K562 (cell line): Measurements from ENCODE around the gene ORAI3. TPM values are rescaled to one million over a fixed set of nuclear protein-coding genes. Genes with fewer than 3 reads are reported as not detected.

Experiments used
- AFF4 ChIP-seq: sonication (generic); formaldehyde crosslinking; IDR thresholded peaks from 2 replicates; pipeline ENCODE4 v1.8.0; 2023; ENCODE audit warnings: mild to moderate bottlenecking, missing genetic modification reagents
- DIDO1 ChIP-seq: fragments of 450-650 bp; IDR thresholded peaks from 2 replicates; pipeline ENCODE4 v1.6.1; 2016; ENCODE audit warnings: low read depth, missing biosample characterization, missing genetic modification characterization
- DNMT1 ChIP-seq: fragments of 450-650 bp; IDR thresholded peaks from 2 replicates; pipeline ENCODE4 v1.6.1; 2016; ENCODE audit warnings: antibody characterized with exemption, mild to moderate bottlenecking
- GTF2A2 ChIP-seq: IDR thresholded peaks from 2 replicates; pipeline ENCODE4 v1.6.1; 2016; ENCODE audit warnings: mild to moderate bottlenecking, missing genetic modification characterization, missing compliant biosample characterization
- HBP1 ChIP-seq: fragments of 450-650 bp; formaldehyde crosslinking; IDR thresholded peaks from 2 replicates; pipeline ENCODE4 v1.4.0; 2022; ENCODE audit warnings: missing genetic modification characterization
- HOMEZ ChIP-seq: fragments of 250-450 bp; sonication (Bioruptor Pico); IDR thresholded peaks from 2 replicates; pipeline ENCODE4 v1.4.0; 2020; ENCODE audit warnings: mild to moderate bottlenecking, moderate library complexity
- KLF13 ChIP-seq: fragments of 450-650 bp; IDR thresholded peaks from 2 replicates; pipeline ENCODE4 v1.6.1; 2016; ENCODE audit warnings: missing genetic modification characterization, low read depth, mild to moderate bottlenecking, missing compliant biosample characterization, moderate library complexity, borderline replicate concordance
- MAFF ChIP-seq: IDR thresholded peaks from 2 replicates; pipeline ENCODE4 v1.6.1; 2012; ENCODE audit warnings: low read length, improper control_type of control experiment
- MYBL2 ChIP-seq, 2 experiments: fragments of 450-650 bp in 1 of 2; sonication (generic) in 1 of 2; formaldehyde crosslinking in 1 of 2; IDR thresholded peaks; 2 replicates each; pipeline versions ENCODE4 v1.6.1 to v1.8.1; 2017 to 2022; ENCODE audit warnings: borderline replicate concordance in 1 of 2, inconsistent platforms in 1 of 2, low read depth in 1 of 2, mild to moderate bottlenecking in 1 of 2, missing genetic modification reagents in 1 of 2, moderate library complexity in 1 of 2
- NCOR1 ChIP-seq: fragments of 450-650 bp; IDR thresholded peaks from 2 replicates; pipeline ENCODE4 v1.6.1; 2016; ENCODE audit warnings: mild to moderate bottlenecking, moderate library complexity
- RBM22 ChIP-seq: fragments of 200-400 bp; formaldehyde crosslinking; IDR thresholded peaks from 2 replicates; pipeline ENCODE4 v1.6.1; 2018; ENCODE audit warnings: low read length, low read depth; ENCODE audit not compliant: poor library complexity, severe bottlenecking
- RFX7 ChIP-seq: fragments of 250-450 bp; sonication (Bioruptor Pico); IDR thresholded peaks from 2 replicates; pipeline ENCODE4 v1.5.1; 2021; ENCODE audit warnings: mild to moderate bottlenecking
- TRIM24 ChIP-seq, 2 experiments: fragments of 450-650 bp; IDR thresholded peaks; 2 replicates each; pipeline ENCODE4 v1.6.1; 2016
- ZBTB34 ChIP-seq: fragments of 250-450 bp; sonication (Bioruptor Pico); IDR thresholded peaks from 2 replicates; pipeline ENCODE4 v1.8.0; 2021; ENCODE audit warnings: mild to moderate bottlenecking, moderate library complexity
- ZNF124 ChIP-seq: sonication (generic); formaldehyde crosslinking; IDR thresholded peaks from 2 replicates; pipeline ENCODE4 v1.8.1; 2022; ENCODE audit warnings: missing genetic modification reagents
- ZNF224 ChIP-seq: sonication (generic); formaldehyde crosslinking; IDR thresholded peaks from 2 replicates; pipeline ENCODE4 v1.8.0; 2022; ENCODE audit warnings: mild to moderate bottlenecking, missing genetic modification reagents
- ZNF232 ChIP-seq: sonication (generic); formaldehyde crosslinking; IDR thresholded peaks from 2 replicates; pipeline ENCODE4 v1.8.0; 2022; ENCODE audit warnings: mild to moderate bottlenecking, missing genetic modification reagents
- ZNF511 ChIP-seq: sonication (generic); formaldehyde crosslinking; IDR thresholded peaks from 2 replicates; pipeline ENCODE4 v1.8.0; 2022; ENCODE audit warnings: mild to moderate bottlenecking, missing genetic modification reagents
- polyA plus RNA-seq, 8 experiments: library from polyadenylated mRNA; depleted of rRNA in 4 of 8; stranded (reverse) in 5 of 8; unstranded in 3 of 8; fragments of >200 nt; fragmentation: Nextera tagmentation in 2 of 8; fragmentation: Illumina TruSeq in 1 of 8; extraction: Ambion mirVana in 2 of 8; extraction: Trizol in 1 of 8; gene quantifications; 2 replicates each; pipeline versions ENCODE4 v1.2.1 to v1.2.3, GENCODE V29; 2011 to 2014; ENCODE audit warnings: inconsistent platforms in 1 of 8, missing spikeins in 1 of 8
- total RNA-seq, 7 experiments: library from RNA; depleted of rRNA in 6 of 7; stranded (reverse); fragments of >200 nt in 6 of 7; fragmentation: Illumina TruSeq in 2 of 7; extraction: Trizol in 2 of 7; gene quantifications; 2 replicates each; pipeline versions ENCODE4 v1.2.1 to v1.2.3, GENCODE V29; 2011 to 2021; ENCODE audit warnings: low replicate concordance in 1 of 7

ORAI3 gene
- total and polyA plus RNA-seq, 9 of the 15 experiments (the other 6 are each of a cell fraction or from before 2014, with no cell fraction given) = 4.9 to 23.3 (median 14.1) TPM

- no peak for TF ChIP-seq HBP1
- TF ChIP-seq DIDO1 (tag) = no peak; the same call in 1 of the 2 replicates
- TF ChIP-seq RBM22 = peak; percentile 12
- TF ChIP-seq ZBTB34 (CRISPR knock-in tag) = no peak
- TF ChIP-seq DNMT1 = no peak; the same call in 1 of the 2 replicates
- no peak for TF ChIP-seq NCOR1
- no peak for TF ChIP-seq ZNF224 (CRISPR knock-in tag)
- TF ChIP-seq RFX7 (CRISPR knock-in tag) = no peak
- TF ChIP-seq MYBL2 (IDR thresholded peaks at IDR 0.05; ENCODE audit: low read depth) = no peak
- TF ChIP-seq MYBL2 (CRISPR knock-in tag; IDR thresholded peaks at IDR 0.05; ENCODE audit: borderline replicate concordance) = no peak
- no peak for TF ChIP-seq ZNF232 (CRISPR knock-in tag)
- no peak for TF ChIP-seq HOMEZ (CRISPR knock-in tag)
- no peak for TF ChIP-seq MAFF
- no peak for TF ChIP-seq GTF2A2 (tag)
- TF ChIP-seq ZNF511 (CRISPR knock-in tag) = peak; percentile 47; the same call in 1 of the 2 replicates
- no peak for TF ChIP-seq ZNF124 (CRISPR knock-in tag)
- TF ChIP-seq TRIM24 (IDR thresholded peaks at IDR 0.05) = no peak
- peak; percentile 44; the same call in 1 of the 2 replicates for TF ChIP-seq AFF4
- no peak for TF ChIP-seq KLF13
Observed at GRCh38 chr16:30956601-30957455, 8.0 kb downstream of the ORAI3 start (continued).
